IPS-NIHi7 (cell line): Measurements from ENCODE around the gene ST8SIA4.

Experiments used
- DNase-seq: peaks from one replicate; pipeline ENCODE4 v3.0.0; 2012; ENCODE audit warnings: mixed read lengths; ENCODE audit errors: extremely low spot score

Gene ST8SIA4

GRCh38 chr5:100832252-100833230, 70.5 kb downstream of the ST8SIA4 start:
- DNase-seq = no peak

DNA sequence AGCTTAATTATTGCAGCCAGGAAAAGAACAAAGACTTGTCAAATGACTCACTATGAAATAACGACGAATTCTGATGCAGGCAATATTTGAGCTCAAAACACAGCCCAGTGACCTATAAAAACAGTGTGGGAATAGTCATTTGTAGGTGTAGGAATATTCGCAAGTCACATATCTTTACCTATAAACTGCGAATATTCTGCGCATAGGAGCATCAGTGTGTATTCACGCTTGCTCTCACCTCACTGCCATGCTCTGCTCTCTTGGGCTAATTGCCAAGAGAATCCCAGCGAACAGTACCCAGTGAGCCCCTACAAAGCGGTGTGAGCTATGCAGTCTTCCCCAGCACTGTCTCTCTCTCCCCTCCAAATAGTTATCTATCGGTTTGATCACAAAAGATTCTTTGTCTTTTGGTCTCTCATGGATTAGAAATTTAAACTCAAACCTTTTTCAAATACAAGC, 74.2 kb downstream of the ST8SIA4 start:
- DNase-seq = no peak

- DNase-seq = no peak
Observed at GRCh38 chr5:100828071-100828897, 74.8 kb downstream of the ST8SIA4 start.

- DNase-seq = no peak
Observed at GRCh38 chr5:100827481-100827889, 75.6 kb downstream of the ST8SIA4 start.

GRCh38 chr5:100826133-100826532, 76.9 kb downstream of the ST8SIA4 start:
- no peak for DNase-seq

- DNase-seq = no peak
Observed at GRCh38 chr5:100824635-100825034, 78.4 kb downstream of the ST8SIA4 start.

DNA sequence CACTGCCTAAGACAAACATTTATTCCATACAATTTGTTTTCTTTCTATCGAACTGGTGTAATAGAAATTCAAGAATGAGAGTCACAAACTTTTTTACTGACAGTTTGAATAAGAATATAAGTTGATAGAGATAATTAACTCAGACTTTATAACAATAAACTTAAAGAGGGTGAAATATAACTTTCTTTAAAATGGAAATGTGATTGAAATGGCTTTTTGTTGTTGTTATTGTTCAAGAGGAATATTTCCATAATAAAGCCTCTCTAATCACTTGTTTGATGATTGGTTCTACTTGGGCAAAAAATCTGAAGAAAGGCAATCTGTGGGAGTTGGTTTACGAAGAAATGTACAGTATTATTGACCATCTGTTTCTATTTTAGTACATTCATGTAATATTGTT, 79.3 kb downstream of the ST8SIA4 start:
- no peak for DNase-seq

- DNase-seq = no peak
Observed at GRCh38 chr5:100821751-100822150, 81.3 kb downstream of the ST8SIA4 start.

GRCh38 chr5:100818340-100818739, 84.7 kb downstream of the ST8SIA4 start:
- DNase-seq = no peak

DNA sequence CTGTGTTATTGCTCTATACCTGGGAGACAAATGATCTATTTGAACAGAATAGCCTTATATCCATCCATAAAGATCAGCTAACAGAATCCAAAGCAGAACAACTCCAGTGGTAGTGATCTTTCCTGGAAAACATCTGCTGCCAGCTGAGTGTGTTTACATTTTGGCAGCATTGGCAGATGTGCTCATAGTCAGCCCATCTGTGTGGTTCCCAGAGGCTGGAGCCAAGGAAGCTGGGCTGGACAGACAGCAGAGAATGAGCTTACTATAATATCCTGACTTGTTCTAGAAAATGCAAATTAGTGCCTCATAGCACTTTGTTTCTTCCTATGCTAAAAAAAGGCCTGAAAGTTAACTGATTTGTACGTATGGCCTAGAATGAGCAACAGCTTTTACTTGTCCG, 99.7 kb downstream of the ST8SIA4 start:
- no peak for DNase-seq

GRCh38 chr5:100802208-100802607, 100.9 kb downstream of the ST8SIA4 start:
- no peak for DNase-seq

DNA sequence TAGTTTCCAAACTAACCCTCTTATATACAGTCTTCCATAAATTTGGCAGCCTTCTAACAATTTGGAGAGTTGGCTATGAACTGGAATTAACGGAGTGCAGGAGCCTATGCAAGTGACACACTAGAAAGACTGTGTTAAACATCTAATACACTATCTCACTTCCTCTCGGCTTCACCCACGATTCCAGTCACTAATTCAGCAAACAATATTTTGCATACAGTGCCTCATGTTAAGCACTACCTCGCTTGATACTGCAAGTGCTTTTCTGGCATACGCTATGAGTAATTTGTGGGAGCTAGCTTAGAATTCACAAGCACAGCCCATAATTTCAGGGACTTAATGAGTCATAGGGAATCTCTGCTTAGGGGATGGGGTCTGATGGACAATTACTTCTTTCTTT, 102.5 kb downstream of the ST8SIA4 start:
- no peak for DNase-seq

DNA sequence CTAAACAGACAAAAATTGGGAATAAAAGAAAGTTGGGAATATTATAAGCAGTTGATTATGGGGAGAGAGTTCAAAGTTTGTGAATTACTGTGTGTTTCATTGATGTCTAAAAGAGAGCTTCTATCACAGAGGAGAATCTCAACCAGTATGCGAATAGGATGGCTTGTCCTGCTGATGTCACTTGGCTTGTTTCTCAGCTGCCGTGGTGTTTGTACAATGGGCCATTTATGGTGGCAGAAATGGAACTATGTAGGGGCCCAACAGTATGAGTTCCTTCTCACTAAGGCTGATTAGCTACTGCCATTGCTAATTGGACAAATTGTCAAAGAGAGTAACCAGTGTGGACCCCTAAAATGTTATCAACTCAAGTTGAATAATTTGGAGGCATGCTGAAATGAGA, 103.9 kb downstream of the ST8SIA4 start:
- no peak for DNase-seq

DNA sequence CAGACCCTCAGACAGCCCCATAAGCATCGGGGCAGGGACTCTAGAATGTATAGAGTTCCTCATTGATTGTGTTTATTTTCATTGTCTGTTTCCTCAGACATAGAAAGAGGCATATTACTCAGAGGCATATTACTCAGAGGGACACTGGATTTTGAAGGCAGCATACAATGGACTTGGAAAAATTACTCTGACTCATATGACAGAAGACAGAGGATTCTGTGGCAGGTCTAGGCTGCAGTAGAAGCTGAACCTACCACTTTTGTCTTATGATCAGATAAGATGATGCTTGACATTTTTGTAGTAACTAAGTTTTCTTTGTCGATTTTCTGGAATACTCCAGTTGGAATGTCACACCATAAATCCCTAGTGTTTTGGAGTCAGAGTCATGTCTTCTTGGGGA, 105.2 kb downstream of the ST8SIA4 start:
- DNase-seq = no peak

DNA sequence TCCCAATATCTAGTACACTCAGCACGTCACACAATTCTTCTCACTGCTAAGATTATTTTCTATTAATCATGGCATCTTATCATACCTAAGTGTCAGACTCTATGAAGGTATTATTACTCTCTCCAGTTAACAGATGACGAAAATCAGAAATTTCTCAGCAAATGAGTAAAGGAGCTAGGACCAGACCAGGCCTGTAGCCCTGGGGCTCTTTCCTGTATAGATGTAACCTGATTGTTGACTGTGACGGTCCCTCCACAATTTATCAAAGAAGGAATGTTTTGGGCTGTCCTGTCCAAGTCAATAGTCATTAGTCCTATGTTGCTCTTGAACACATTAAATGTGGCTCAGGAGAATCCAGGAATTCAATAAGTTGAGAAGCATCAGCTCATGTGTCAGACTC, 106.2 kb downstream of the ST8SIA4 start:
- no peak for DNase-seq

- no peak for DNase-seq
Observed at GRCh38 chr5:100794844-100795243, 108.2 kb downstream of the ST8SIA4 start.

DNA sequence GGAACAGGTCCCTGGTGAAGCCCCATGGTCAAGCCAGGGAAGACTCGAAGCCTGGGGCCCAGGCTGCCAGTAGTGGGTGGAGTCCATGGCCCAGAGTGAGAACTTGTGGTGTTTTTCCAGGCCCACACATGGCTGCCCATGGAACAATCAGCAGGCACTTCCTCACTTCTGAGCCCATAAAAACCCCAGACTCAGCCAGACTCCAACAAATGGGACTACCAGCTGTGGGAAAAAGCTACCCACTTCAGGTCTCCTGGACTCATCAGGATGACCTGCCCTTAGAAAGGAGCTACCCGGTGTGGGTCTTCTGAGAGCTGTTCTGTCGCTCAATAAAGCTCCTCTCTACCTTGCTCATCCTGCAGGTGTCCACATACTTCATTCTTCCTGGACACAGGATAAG, 108.9 kb downstream of the ST8SIA4 start:
- DNase-seq = no peak

DNA sequence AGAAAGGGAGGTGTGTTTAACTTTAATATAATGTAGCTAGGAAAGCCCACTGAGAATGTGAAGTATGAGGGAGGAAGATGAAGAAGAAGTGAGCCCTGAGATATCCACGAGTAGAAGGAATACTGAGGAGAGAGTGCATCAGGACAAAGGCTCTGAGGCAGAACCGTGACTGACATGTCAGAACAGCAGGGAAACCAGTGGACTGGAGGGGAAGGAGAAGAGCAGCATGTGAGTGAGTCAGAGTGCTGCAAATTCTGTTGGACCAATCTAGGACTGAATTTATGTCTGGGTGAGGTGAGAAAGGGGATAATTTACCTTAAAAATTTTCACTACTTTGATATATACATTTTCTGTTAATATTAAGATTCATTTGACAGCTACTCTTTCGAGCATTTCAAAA, 110.3 kb downstream of the ST8SIA4 start:
- no peak for DNase-seq

- no peak for DNase-seq
Observed at GRCh38 chr5:100791391-100791790, 111.7 kb downstream of the ST8SIA4 start.

- no peak for DNase-seq
Observed at GRCh38 chr5:100790951-100791350, 112.1 kb downstream of the ST8SIA4 start.

DNA sequence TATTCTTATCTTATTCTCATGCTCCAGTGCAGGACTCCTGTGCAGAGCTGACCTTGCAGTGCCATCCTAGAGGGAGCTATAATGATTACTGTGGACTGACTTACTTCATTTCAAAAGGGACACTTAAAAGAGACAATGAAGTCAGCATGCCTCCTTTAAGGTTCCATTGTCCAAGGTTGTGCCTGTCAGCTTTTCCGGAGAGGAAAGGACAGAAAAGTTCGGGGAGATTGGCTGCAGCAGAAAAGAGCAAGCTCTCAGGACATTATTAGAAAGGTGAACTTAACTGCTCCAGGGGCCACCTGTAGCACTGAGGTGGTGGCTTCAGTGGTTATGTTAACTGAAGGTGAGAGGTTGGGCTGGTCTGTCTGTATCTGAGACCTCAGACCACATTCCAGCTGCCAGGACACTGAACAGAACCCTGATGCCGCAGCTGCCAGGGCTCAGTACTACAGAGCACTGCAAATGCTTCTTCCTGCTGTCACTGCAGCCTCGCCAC, 112.9 kb downstream of the ST8SIA4 start:
- DNase-seq = peak; percentile 31

DNA sequence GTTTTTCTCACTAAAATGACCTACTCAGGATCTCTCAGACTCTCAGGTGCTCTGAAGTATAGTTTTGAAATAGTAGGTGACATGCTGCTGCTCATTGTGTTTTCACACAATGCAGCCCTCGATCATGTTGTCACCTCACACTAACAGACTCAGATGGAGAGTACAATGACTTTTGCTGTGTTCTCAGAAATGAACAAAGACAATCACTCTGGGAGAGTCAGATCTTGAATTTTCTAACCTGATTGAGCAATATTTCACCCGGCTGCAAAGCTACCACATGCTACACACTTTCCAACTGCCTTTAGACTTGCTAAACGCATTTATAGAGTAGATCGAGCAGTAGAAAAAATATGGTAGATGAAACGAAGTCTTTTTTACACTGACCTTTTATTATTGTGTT, 113.4 kb downstream of the ST8SIA4 start:
- DNase-seq = no peak
